GM21576 (cell line): Measurements from ENCODE around the gene CPNE5.

ENCODE experiments used
- ATAC-seq: cut with Tn5 transposase; IDR thresholded peaks from one replicate; pipeline ENCODE4 v1.9.1; 2021; ENCODE audit warnings: mild to moderate bottlenecking, moderate library complexity; ENCODE audit not compliant: unreplicated experiment

Gene CPNE5

GRCh38 chr6:36769183-36769675, 70.0 kb downstream of the CPNE5 start:
- no peak for ATAC-seq

DNA sequence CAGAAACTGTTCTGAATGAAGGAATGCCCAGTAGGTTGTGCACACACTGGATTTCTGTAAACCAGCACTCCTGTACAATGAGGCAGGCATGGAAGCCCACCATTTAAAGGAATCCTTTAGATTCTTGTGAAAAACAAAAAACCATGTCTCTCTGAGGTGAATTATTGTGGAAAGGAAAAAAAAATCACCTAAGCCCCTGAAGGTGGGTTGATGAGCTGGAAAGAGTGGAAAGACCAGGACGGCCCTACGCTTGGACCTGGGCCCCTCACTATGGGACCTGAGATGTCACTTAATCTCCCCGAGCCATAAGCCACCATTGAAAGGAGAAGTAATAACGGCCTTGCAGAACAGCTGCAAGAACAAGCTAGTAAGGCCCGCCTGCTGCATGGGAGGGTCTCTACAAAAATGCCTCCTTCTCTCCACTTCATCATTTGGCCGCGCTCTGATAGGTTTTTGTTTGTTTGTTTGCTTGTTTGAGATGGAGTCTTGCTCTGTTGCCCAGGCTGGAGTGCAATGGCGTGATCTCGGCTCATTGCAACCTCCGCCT, 72.8 kb downstream of the CPNE5 start:
- ATAC-seq = no peak

GRCh38 chr6:36765594-36766398, 73.4 kb downstream of the CPNE5 start:
- ATAC-seq = peak; percentile 78

DNA sequence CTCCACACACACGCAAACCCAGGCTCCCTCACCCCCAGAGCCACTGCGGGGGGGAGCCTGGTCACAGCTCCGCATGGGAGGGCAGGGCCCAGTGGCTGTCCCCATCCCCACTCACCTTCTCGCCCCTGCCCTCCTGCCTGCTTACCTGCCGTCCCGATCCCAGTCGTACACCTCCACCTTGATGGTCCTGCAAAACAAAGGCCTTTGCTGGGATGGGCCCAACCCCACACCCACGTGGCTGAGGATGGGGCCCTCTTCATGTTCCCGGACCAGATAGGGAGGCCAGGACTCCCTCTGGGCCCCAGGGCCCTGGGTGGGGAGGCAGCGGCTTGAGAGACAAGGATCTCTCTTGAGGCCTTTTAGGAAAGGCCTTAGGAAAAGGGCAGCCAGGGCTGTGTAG, 74.1 kb downstream of the CPNE5 start:
- no peak for ATAC-seq

GRCh38 chr6:36762123-36762522, 77.1 kb downstream of the CPNE5 start:
- no peak for ATAC-seq

GRCh38 chr6:36760685-36761435, 78.4 kb downstream of the CPNE5 start:
- ATAC-seq = no peak

- ATAC-seq = peak; percentile 35
Measured at GRCh38 chr6:36759148-36759759, 80.0 kb downstream of the CPNE5 start.

DNA sequence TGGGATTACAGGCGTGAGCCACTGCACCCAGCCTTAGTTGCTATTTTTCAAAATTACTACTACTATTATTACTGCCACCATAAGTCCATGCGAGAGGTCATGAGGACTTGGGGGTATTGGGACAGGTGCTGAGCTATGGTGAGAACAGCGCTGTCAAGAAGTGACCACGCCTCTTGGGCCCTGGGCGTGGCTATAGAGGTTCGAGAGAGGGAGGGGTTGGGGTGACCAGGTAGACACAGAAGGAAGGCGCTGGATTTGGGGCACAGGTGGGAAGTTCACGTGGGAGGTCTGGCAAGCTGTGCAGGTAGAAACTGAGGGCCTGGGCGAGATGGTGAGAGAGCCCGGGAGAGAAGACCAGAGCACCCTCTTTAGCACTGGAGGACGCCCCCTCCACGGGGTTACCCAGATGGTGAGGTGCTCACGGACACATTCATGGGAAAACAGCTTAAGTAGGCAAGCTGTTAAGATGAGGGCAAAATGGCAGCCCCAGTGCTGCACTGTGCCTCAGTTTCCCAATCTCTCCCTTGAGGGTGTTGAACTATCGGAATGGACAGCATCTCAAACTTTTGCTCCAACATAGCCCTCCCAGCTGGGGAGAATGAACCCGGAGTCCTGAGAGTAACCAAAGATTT, 80.6 kb downstream of the CPNE5 start:
- ATAC-seq = no peak

- no peak for ATAC-seq
Measured at GRCh38 chr6:36757943-36758508, 81.2 kb downstream of the CPNE5 start.

GRCh38 chr6:36757206-36757605, 82.0 kb downstream of the CPNE5 start:
- ATAC-seq = no peak

- ATAC-seq = no peak
Measured at GRCh38 chr6:36756786-36757185, 82.5 kb downstream of the CPNE5 start.

- ATAC-seq = no peak
Measured at GRCh38 chr6:36755435-36756348, 83.6 kb downstream of the CPNE5 start.

DNA sequence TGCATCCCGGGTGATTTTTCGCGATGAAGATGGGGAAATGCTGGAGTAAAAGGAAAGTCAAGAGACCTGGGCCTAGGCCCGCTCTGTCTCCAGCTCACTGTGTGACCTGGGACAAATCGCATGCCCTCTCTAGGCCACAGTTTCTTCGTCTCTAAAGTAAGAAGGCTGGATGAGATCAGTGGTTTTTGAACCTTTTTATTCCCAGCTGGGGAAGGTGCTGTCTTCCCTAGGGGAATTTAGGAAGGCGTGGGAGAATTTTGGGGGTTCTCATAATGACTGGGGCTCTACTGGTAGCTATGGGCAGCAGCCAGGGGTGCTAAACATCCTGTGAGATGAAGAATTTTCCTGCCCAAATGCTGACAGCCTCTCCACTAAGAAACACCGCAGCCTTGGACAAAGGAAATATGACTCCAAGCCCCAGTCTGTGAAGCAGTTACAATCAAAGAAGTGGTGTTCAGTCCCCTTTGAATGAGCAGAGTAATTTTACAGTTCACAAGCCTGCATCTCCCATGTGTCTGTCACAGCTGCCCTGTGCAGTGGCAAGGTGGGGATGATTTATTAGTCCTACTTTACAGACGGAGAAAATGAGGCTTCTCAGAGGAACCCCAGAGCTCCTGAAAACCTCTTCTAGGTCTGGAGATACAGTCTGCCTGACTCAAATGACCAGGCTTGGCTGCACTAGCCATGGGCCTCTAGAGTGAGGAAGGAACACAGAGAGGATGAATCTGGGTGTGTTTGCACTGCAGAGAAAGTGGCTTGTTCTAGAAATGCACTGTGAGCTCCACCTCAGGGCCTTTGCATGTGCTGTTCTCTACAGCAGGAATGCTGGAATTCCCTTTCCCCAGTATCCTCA, 84.4 kb downstream of the CPNE5 start:
- no peak for ATAC-seq

- no peak for ATAC-seq
Measured at GRCh38 chr6:36753671-36754405, 85.4 kb downstream of the CPNE5 start.

- ATAC-seq = no peak
Measured at GRCh38 chr6:36752886-36753506, 86.2 kb downstream of the CPNE5 start.

DNA sequence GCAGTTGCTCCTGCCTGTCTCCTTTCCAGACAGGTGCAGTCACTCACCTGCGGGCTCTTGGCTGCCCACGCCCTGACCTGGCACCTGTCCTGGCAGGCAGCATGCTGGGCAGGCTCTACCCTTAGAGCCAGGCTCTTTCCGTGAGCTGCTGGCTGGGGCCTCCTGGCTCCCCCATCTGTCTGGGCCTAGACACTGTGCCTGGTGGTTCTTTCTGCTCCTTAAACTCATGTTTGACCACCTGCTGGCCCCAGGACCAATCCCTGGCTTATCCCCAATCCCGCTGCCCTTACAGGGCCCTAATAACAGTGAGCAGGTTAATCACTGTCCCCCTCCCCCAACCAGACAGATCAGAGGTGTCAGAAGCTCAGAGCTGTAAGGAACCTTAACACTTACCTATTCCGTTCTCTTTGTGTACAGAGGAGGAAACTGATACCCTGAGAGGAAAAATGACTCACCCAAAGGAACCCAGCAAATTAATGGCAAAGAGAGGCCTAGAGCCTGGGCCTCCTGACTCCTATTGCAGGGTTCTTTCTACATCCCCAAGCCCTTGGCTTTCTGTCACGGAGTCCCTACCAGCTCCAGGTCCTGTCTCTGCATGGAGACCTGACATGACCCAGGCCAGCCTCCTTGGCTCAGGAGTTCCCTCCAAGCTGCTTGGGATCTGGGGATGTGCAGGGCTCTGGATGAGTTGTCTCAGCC, 86.9 kb downstream of the CPNE5 start:
- ATAC-seq = no peak

GRCh38 chr6:36751833-36752186, 87.4 kb downstream of the CPNE5 start:
- ATAC-seq = no peak
